Hepatocyte (in vitro differentiated cells): ENCODE data around the gene DOCK7.
"Not testable (repeated sequence)": the region's sequence is repeated elsewhere in the genome, so short reads cannot be mapped to it uniquely, and the experiment has no call there.

ENCODE experiments used
- EZH2 ChIP-seq: fragments of 200-600 bp; sonication (generic); IDR thresholded peaks from 2 replicates; pipeline ENCODE4 v1.6.1; 2016; ENCODE audit warnings: antibody characterized with exemption, mild to moderate bottlenecking, borderline replicate concordance
- TF ChIP-seq, protein P1 (sequence below): fragments of 200-600 bp; sonication (generic); IDR thresholded peaks from 2 replicates; pipeline ENCODE4 v1.5.1; 2016; ENCODE audit warnings: antibody characterized with exemption, mild to moderate bottlenecking; ENCODE audit not compliant: poor library complexity

DNA sequence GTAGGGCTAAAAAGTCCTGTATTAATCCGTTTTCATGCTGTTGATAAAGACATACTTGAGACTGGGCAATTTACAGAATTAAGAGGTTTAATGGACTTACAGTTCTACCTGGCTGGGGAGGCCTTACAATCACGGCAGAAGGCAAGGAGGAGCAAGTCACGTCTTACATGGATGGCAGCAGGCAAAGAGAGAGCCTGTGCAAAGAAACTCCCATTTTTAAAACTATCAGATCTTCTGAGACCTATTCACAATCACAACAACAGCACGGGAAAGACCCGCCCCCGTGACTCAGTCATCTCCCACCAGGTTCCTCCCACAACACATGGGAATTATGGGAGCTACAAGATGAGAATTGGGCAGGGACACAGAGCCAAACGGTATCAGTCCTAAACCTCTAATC lies 6.3 kb upstream of the DOCK7 start:
- TF ChIP-seq, protein P1, sequence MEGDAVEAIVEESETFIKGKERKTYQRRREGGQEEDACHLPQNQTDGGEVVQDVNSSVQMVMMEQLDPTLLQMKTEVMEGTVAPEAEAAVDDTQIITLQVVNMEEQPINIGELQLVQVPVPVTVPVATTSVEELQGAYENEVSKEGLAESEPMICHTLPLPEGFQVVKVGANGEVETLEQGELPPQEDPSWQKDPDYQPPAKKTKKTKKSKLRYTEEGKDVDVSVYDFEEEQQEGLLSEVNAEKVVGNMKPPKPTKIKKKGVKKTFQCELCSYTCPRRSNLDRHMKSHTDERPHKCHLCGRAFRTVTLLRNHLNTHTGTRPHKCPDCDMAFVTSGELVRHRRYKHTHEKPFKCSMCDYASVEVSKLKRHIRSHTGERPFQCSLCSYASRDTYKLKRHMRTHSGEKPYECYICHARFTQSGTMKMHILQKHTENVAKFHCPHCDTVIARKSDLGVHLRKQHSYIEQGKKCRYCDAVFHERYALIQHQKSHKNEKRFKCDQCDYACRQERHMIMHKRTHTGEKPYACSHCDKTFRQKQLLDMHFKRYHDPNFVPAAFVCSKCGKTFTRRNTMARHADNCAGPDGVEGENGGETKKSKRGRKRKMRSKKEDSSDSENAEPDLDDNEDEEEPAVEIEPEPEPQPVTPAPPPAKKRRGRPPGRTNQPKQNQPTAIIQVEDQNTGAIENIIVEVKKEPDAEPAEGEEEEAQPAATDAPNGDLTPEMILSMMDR: not testable (repeated sequence)
- not testable (repeated sequence) for TF ChIP-seq EZH2
